ENCODE data around the gene ACOX3.
"Not testable (repeated sequence)": the region's sequence is repeated elsewhere in the genome, so short reads cannot be mapped to it uniquely, and the experiment has no call there.

The ACOX3 gene

DNA sequence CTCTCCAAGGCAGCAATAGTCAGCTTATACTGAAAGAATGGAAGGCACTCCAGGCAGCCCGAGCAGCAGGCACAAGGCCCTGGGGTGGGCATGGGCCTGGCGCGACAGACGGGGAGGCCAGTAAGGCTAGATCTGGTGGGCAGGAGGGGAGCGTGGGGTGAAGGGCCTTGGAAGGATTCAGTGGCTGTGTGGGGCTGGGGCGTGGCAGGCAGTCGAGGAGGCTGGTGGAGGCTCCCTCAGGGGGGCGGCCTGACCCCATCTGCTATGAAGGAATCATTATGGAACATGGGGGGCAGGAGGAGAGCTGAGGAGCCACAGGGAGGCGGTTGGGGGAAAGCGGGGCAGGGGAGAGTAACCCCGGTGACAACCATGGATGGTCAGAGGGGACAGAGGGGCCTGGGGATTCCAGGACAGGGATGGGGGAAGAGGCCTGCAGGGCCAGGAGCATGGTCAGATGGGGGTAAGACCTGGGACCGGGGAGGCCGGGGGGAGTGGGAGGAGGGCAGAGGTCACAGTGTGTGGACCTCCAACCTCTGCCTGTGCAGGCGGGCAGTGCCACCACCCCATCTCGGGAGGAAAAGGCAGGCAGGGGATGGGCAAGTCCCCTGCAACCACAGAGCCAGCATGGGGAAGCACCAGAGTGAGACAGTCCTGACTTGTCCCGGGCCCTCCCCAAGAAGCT lies 70.3 kb downstream of the ACOX3 start:
- no peak for DNase-seq

DNA sequence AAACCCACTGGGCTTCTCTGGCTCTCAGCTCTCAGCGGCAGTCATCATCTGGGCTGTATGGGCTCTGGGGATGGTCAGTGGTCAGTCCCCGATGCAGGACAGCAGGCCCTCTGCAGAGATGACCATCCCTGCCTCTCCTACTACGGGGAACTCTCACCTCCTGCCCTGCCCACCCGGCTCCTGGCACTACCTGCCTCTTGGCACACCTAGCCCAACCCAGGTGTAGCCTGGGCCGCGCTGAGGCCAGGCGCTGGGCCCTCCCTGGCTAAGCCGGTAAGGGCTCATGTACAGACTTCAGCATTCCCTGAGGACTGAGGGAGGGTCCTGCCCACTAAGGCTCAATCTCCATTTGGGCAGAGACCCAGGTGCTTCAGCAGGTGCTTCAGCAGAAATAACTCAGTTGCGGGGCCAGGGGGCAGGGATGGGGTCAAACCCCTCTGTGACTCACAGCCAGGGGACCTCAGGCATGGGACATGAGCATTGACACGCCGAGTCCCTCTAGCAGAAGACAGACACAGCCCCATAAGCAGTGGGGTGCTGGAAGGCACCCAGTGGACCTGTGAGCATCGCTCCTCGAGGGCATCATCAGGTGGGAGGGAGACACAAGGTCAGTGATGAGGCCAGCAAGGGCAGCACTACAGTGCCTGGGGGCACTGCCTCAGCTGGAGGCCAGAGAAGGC lies 71.0 kb downstream of the ACOX3 start:
- no peak for DNase-seq

DNA sequence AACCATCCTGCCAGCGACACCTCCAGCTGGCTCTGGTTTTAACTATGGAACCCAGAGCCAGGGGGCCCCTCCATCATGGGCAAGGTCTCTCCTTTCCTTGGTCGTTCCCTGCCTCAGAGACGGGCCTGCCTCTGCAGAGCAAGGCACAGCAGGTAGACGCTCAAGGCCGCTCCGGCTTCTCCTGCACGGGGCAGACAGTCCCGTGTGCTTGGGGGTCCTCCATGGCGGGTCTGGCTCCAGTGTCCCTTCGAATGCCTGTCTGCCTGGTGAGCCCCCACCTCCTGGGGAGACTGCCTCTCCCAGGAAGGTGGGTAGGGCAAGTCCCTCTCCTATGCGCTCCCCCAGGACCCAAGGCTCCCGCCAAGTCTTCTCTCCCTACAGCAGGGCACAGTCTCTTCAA lies 71.5 kb downstream of the ACOX3 start:
- DNase-seq, result no peak

DNA sequence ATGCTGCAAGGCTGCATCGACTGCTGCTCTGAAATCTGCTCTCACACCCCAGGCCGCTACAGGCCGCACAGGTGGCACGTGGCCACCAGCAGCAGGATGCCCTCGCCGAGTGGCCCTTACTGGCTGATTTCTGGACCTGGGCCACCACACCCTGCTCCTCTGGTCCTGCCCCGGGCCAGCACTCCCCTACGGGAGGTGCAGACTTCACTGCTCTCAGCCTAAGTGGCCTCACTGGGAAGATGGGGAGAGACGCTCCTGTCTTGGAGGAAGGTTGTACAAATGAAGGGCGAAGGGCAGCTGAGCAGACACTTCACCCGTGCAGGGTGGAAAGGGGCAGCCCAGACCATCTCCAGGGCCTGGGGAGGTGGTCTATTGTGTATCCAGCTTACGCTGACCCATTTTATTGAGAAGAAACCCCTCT lies 72.5 kb downstream of the ACOX3 start:
- no peak for DNase-seq

DNA sequence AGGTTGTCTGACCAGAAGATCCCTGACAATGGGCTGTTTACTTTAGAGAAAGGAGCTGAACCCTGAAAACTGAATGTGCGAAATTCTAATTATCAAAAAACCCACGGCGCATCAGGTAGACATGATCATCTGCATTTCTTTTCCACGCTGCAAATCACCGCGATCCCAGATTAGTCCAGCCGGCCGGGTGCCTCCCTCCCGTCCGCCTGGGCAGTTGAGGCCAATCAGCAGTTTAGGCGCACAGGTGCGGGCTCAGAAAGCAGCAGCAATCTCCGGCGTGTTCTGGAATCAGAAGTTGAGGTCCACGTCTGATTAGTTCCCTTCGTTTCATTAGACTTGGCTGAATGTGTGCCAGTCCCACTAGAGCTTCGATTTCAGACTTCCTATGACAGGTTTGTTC lies 73.9 kb downstream of the ACOX3 start:
- no peak for DNase-seq

DNA sequence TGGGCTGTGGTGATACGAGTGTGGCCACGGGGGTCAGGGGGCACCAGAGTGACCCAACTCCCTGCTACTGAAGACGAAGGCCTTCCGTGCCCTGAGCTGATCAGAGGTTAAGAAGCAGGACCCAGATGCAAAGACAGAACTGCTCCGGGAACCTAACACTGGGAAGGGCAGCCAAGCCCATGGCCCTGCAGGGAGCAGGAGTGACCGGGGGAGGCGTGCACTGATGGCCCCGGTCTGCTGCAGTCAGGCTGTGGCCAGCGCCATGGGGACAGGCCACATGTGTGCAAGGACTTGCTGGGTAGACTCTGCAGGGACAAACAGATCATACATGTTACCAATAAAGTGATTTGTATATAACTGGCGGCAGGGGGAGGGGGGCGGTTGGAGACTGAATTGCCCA lies 74.6 kb downstream of the ACOX3 start:
- DNase-seq, result no peak

DNA sequence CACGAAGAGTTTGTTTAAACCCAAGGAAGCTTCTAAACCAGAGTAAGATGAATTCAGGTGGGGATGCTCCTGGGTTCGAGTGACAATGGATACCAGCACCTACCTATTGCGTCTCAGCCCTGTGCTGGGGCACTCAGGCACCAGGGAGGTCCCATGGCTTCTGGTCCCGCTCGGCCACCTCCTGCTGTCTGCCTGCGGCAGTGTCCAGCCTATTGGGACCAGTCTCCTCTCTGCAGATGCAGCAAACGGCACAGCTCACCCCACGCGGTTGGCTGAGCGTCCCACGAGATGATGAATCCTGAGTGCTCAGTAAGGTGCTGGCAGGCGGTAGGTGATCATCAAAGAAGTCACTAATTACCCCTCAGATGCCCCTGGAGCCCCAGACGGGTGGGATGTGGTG lies 75.2 kb downstream of the ACOX3 start:
- no peak for DNase-seq

DNA sequence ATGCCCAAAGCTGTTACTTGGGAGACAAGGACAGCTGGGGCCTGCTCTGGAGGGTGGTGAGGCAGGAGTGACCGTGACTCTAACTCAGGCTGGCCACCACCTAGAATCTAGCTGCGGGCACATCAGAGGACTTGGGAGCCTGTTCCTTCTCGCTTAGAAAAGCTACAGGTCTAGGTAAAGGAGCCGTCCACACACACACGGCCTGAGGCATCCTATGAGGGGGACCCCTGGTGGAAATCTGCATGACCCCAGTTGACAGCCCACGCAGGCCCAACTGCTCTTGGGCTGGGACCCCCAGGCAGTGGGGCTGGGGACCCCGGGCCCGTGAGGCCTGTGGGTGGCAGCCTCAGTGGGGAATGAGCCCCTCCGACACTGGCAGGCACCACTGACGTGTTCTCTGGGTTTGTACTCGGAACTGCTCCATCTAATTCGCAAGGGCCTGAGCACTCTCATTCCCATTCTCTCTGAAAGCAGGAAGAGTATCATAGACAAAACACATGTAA lies 75.6 kb downstream of the ACOX3 start:
- no peak for DNase-seq

DNA sequence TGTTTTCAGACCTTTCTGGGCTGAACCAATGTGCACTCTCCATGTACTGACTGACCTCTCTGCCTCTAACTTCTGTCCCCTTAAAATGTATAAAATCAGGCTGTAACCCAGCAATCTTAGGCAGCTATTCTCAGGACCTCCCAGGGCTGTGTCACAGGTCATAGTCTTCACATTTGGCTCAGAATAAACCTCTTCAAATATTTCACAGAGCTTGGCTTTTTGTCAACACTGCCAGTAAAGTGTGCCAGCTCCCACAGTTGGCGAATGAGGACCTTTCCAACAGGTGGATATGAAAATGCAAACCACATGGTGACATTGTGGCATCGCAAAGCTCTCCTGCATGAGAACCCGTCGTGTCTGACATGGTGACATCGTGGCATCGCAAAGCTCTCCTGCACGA lies 76.4 kb downstream of the ACOX3 start:
- DNase-seq, result no peak

DNA sequence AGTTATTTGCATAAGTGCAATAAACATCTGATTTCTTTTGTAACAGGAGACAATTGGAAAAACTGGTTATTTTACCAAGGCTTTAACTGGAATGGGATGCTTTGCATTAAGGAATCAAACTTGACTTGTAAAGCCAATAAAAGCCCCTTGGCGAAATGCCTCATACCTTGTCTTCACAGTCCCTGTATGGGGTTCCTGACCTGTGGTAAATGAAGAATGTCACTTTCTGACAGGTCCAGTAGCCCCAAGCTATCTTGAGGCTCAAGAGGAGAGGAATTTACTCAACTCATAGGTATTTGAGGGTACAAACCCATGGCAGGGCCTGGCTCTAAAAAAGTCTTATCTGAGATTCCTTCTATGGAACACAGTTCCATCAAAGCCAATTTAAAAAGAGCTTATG lies 78.0 kb downstream of the ACOX3 start:
- no peak for DNase-seq

DNA sequence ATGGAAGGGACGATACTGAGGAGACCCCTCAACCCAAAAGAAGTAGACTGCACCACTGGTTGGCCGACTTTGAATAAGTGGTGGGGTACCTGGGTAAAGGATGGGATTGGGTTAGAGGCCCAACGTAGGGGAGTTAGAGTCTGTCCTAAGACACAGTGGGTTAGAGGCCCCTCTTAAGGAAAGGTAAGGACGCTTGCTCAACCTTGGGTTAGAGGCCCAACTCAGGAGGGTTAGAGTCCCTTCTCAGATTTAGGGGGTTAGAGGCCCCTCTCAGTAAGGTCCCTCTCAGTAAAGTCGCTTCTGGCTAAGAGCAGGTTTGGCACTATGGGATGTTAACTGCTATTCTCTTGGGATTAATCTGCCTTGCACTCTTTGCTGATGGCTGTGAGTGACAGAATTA lies 81.3 kb downstream of the ACOX3 start:
- DNase-seq, result no peak

DNA sequence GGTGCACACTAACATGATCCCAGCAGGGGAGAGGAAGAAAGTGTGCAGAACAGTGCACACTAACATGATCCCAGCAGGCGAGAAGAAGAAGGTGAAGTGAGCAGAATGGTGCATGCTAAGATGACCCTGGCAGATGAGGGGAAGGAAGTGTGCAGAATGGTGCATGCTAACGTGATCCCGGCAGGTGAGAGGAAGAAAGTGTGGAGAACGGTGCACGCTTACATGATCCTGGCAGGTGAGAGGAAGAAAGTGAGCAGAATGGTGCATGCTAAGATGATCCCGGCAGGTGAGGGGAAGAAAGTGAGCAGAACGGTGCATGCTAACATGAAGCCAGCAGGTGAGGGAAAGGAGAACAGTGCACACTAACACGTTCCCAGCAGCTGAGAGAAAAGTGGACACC lies 83.7 kb downstream of the ACOX3 start:
- DNase-seq, result no peak

DNA sequence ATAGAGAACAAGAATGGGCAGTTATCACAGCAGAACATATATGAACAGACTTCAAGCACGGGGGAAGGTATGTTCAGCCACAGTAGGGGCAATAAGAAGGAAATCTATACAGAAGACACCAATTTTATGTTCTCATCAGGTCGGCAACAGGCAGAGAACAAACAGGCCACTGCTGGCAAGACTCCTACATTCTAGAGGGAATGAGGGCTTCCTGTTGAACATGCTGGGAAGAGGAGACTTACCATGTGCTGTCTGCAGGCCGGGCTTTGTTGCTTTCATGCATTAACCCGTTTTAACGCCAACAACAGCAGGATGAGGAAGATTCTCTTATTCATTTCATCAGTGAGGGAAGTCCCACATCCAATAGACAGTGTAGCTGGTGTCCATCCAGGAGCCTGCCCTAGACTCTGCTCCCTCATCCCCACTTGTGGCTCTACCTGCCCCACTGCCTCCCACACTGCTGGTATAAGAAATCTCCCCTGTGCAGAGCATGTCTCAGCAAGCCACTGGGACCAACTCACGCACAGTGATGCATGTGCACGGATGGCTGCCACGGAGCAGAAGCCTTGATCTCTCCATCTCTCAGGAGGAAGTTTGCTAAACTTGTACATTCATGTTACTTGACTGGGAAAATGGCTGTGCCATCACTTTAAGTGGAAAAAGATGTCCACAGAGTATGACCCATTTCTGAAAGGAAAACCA lies 84.5 kb downstream of the ACOX3 start:
- no peak for DNase-seq

DNA sequence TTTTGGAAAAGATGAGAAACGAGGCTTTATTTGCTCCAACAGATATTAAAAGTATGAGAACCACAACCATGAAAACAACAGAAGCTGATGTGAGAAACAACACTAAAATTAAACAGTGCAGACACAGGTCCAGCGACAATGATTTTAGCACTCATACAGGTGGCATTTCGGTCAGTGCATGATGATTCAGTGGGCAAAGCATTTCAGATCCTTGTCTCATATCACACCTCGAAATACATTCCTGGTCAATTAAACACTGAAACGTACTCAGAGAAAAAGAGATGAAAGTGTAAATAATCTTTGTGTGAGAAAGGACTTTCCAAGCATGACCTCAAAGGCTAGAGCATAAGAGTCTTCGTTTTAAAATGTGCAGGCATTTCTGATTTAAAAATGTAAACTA lies 85.2 kb downstream of the ACOX3 start:
- no peak for DNase-seq

DNA sequence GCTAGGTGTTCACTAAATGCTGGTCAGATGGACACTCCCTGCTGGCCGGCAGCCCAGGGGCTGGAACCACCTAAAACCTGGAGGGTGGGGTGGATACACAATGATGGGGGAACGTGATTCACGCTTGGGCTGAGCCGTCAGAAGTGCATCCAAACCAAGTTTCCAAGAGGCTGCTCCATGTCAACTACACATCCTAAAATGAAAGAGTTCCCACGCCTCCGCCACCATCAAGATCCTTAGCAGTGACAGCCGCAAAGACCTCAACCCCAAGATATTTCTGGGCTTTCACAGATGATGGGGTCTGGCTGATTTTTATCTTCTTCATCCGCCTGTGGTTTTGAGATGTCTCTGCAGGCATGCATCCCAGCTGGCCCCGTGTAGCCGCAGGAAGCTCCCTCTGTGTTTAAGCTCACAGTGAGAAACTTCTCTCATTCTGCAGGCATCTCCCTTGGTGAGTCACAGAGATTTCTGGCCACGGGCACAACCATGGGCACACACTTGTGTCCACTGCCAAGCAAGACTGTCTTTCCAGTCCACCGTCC lies 86.5 kb downstream of the ACOX3 start:
- no peak for DNase-seq

DNA sequence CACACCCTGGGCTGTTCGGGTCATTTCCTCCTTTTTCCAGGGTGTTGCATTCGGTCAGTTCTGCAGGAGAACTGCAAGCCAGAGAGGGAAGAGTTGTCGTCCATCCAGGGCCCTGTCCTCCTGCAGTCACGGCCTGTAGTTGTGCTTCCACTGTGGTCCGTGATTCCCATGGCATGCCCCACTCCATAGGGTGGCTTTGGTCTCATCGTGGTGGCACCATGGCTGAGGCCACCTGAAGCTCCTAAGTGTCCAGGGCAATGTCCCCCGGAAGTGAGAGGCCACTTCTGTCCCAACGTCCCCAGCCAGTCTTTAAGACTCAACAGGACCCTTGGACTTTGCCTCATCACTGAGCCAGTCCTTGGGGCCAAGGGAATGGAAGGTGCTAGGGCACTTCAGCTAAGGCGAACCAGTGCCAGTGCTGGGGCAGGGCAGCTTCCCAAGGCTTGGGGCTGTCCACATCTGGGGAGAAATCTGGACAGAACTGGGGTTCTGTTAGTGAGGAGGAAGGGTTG lies 87.3 kb downstream of the ACOX3 start:
- DNase-seq, result no peak

DNA sequence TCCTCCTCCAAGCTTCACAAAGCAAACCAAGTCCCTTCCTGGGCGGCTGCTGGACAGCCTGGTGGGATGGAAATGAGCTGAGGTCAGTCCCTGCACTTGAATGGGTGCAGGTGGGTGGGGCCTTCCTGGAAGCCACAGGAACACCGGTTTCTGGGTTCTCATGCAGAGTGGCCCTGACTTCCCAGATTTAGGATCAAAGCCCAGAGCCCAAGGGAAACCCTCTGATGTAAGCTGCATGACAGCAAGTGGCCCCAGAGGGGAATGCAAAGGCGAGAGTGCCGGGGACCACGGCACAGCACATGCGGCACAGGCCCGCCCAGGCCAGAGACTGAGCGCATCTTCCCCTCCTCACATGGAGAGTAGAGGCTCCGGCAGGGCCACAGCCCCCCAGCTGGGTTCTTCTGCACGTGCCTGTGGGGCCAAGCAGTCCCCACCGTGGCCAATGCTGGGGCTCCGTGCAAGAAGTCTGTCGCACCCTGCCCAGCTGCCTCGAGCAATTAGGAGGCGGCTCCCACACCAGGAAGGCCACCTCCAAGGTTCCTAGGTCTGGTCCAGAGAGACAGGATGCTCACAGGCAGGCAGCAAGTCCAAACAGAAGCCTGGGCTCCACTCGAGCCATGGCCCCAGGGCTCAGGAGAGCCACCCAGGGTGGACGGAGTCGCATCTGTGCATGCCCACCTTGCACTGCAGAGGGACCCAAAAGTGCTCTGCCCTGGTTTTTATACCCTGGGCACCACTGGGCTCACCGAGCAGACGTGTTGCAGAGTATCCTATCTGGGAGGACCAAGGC lies 88.0 kb downstream of the ACOX3 start:
- no peak for DNase-seq

DNA sequence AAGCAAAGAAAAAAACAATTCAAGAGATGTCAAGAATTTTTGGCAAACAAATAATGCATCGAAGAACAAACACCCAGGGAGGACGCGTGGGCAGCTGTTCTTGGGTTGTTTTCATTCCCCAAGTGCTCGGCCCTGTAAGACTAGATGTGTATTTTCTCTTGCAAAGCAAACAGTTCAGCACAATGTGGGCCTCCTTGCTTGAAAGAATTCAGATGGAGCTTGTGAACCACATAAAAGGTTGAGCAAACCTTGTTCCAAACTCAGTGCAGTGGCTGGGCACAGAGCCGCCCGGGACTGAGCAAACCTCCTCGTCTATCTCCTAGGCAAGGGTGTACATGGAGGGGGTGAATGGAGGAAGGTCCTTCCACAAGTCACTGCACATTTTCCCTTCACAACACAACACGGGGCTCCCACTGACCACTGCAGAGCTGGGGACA lies 88.6 kb downstream of the ACOX3 start:
- no peak for DNase-seq

DNA sequence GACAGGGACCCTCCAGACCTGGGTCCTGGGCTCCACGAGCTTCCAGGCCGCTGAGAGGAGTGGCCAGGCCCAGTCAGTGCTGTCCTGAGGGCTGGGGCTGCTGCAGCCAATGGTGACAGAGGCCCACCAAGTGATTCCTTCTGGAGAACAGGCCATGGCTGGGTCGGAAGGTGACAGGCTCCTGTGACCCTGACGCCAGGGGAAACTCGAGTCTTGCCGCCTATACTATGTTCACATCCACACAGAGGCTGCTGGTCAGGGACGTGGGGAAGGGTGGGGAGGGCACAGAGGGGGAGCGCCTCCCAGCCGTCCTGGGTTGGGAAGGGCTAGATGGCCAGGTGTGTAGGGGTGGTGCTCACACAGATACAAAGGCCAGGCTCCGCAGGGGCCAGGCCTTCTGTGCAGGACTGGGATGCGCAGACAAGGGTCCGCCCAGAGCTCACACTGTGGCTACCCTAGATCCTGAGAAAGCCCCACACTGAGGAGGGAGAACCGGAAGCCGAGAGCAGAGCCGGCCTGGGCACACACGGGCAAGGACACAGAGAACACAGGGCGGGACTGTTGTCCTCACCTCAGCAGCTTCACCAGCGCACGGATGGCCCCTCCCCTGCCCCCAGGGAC lies 89.6 kb downstream of the ACOX3 start:
- no peak for DNase-seq

DNA sequence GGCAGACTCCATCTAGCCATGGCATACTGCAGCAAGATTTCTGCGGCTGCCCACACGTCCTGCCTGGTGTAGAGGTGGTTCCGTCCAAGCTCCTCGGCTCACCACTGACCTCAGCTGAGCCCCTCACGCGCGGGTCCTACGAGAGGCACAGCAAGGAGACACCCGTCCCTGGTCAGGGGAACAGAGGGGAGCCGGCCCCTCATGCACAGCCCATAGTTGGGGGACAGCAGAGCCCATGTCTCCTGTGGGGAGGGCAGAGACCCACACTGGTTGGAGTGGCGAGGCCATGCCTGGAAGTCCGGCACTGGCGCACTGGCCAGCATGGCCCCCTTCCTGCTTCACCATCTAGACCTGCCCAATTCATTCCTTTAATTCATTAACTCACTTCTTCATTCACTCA lies 90.2 kb downstream of the ACOX3 start:
- no peak for DNase-seq

DNA sequence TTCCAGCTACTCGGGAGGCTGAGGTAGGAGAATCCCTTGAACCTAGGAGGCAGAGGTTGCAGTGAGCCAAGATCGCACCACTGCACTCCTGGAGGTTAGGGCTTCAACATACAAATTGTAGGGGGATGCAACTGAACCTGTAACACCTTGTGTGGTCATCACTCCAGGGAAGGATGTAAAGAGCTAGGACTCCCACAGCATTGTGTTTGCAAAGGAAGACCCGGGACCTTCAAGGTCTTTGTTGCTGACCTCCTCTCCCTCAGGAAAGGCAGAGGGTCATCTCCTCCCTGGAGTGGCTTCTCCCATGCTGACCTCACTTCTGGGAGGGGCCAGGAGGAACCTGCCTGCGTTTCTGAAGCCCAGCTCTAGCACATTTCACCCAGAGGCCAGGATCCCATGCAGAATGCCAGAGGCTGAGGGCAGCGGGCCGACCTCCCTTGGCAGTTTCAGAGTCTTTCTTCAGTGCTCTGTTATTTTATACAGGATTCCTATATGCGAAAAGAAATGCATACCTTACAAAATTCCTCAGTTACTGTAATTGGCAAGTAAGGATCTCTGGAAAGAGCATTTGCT lies 90.8 kb downstream of the ACOX3 start:
- no peak for DNase-seq

DNA sequence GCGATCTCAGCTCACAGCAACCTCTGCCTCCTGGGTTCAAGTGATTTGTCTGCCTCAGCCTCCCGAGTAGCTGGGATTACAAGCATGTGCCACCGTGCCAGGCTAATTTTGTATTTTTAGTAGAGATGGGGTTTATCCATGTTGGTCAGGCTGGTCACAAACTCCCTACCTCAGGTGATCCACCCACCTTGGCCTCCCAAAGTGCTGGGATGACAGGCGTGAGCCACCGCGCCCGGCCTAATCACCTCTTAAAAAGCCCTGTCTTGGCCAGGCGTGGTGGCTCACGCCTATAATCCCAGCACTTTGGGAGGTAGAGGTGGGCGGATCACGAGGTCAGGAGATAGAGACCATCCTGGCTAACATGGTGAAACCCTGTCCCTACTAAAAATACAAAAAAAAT lies 91.3 kb downstream of the ACOX3 start:
- not testable (repeated sequence) for DNase-seq
